Esophagus squamous epithelium (tissue), 4 donors: ENCODE data around the gene DESI2.
"Not testable (repeated sequence)": the region's sequence is repeated elsewhere in the genome, so short reads cannot be mapped to it uniquely, and the experiment has no call there.

ENCODE experiments used
- CTCF ChIP-seq, 6 experiments: fragments of 450-650 bp in 4 of 6; fragments of 200-600 bp in 2 of 6; sonication (generic) in 2 of 6; IDR thresholded peaks; one replicate each; pipeline ENCODE4 v1.5.1; 2016 to 2019; ENCODE audit warnings: antibody characterized with exemption in 6 of 6, mild to moderate bottlenecking in 4 of 6, moderate library complexity in 4 of 6
- POLR2A ChIP-seq, 4 donors: fragments of 450-650 bp; IDR thresholded peaks; one replicate each; pipeline ENCODE4 v1.6.1; 2017; ENCODE audit warnings: antibody characterized with exemption in 4 of 4, mild to moderate bottlenecking in 4 of 4, moderate library complexity in 3 of 4

GRCh38 chr1:244739140-244739539 is 86.2 kb downstream of the DESI2 start:
- TF ChIP-seq CTCF, POLR2A (IDR thresholded peaks at IDR 0.05): not testable (repeated sequence)
